SJSA1 (cell line): ENCODE measurements around the gene PODN. TPM values are rescaled to one million over a fixed set of nuclear protein-coding genes. Genes with fewer than 3 reads are reported as not detected.

Experiments
- total RNA-seq: library from RNA; depleted of rRNA; stranded (reverse); fragments of >200 nt; shearing (Covaris generic); gene quantifications from 2 replicates; pipeline ENCODE4 v1.2.3, GENCODE V29; 2014; rRNA removed

PODN gene
- total RNA-seq, 1 experiment from 2014 or later, result 4.1 TPM

Other genes starting within 250 kb of the PODN start
- gene ZYG11A, start 219.5 kb upstream of the PODN start, total RNA-seq, result 1.2 and 2.1 TPM in 2 replicates
- gene ECHDC2, start 140.5 kb upstream of the PODN start, total RNA-seq, result 4.8 and 5.4 TPM in 2 replicates
- gene SCP2, start 134.9 kb upstream of the PODN start, total RNA-seq, result 224 and 288 TPM in 2 replicates
- 4.5 and 12.1 TPM in 2 replicates for gene SLC1A7, start 80.4 kb downstream of the PODN start, total RNA-seq
- 12.1 and 23.5 TPM in 2 replicates for gene CPT2, start 134.6 kb downstream of the PODN start, total RNA-seq
- gene CZIB, start 158.4 kb downstream of the PODN start, total RNA-seq, result 90.0 and 92.7 TPM in 2 replicates
- gene MAGOH, start 176.3 kb downstream of the PODN start, total RNA-seq, result 35.4 and 76.7 TPM in 2 replicates